Measurements from ENCODE around the gene NUDT13. TPM values are rescaled to one million over a fixed set of nuclear protein-coding genes. Genes with fewer than 3 reads are reported as not detected.
"Not testable (repeated sequence)": the region's sequence is repeated elsewhere in the genome, so short reads cannot be mapped to it uniquely, and the experiment has no call there.

Gene NUDT13
- total and polyA plus RNA-seq, 3 donors from 2014 or later, result 3.0 to 5.9 (median 5.6) TPM

- H3K27ac ChIP-seq, result peak within 1 kb of the TSS; percentile 99
- TF ChIP-seq POLR2A (IDR thresholded peaks at IDR 0.05), result peak; percentile 67
- TF ChIP-seq CTCF (IDR thresholded peaks at IDR 0.05), result peak; percentile 48 to 84 (median 75)
- 0 to 1% methylated on average over 22 to 71 of the region's 75 CpGs for WGBS, 2 donors
- peak; percentile 99 for DNase-seq
- H3K9me3 ChIP-seq, result no peaks in the 10 kb centered on the region
- H3K36me3 ChIP-seq (ENCODE audit: low read depth, missing control alignments), result no peaks in the 10 kb centered on the region
- H3K27me3 ChIP-seq, result no peaks in the 10 kb centered on the region
- intact Hi-C loops (cut with DNase I; ENCODE audit: low total_unique reads), result no loop called here
- H3K4me3 ChIP-seq, result peak within 1 kb of the TSS; percentile 82 to 97
- peaks cover 13% of the 10 kb centered on the region for H3K4me1 ChIP-seq
Observed at GRCh38 chr10:73096449-73097304, 13.6 kb upstream of the NUDT13 start, which contains the start of gene P4HA1. P4HA1 (minus strand) TSS chr10:73096866; CDS start chr10:73074883, 21,983 bp downstream.

- intact Hi-C loops (cut with DNase I; ENCODE audit: low total_unique reads), result no loop called here
- no peaks in the 10 kb centered on the region for H3K9me3 ChIP-seq
- TF ChIP-seq CTCF (IDR thresholded peaks at IDR 0.05), result no peak
- no peak for TF ChIP-seq POLR2A (IDR thresholded peaks at IDR 0.05)
- no peak for DNase-seq
- H3K27me3 ChIP-seq, result no peaks in the 10 kb centered on the region
- peak overlapping the region; percentile 82 to 97 for H3K4me3 ChIP-seq
- peak overlapping the region; percentile 99 for H3K27ac ChIP-seq
- H3K4me1 ChIP-seq, result peaks cover 9% of the 10 kb centered on the region
- H3K36me3 ChIP-seq (ENCODE audit: low read depth, missing control alignments), result no peaks in the 10 kb centered on the region
- WGBS, 2 donors, result 20 to 28% methylated on average over 4 of the region's 4 CpGs
Observed at GRCh38 chr10:73097305-73097670, 13.0 kb upstream of the NUDT13 start.

GRCh38 chr10:73099141-73099540 is 11.1 kb upstream of the NUDT13 start:
- DNase-seq, result no peak
- WGBS, 2 donors, result 84 to 97% methylated on average over 1 of the region's 1 CpG
- no peaks in the 10 kb centered on the region for H3K36me3 ChIP-seq (ENCODE audit: low read depth, missing control alignments)
- intact Hi-C loops (cut with DNase I; ENCODE audit: low total_unique reads), result no loop called here
- H3K27me3 ChIP-seq, result no peaks in the 10 kb centered on the region
- H3K4me3 ChIP-seq, result no peak overlapping the region
- H3K4me1 ChIP-seq, result peaks cover 9% of the 10 kb centered on the region
- H3K27ac ChIP-seq, result no peak overlapping the region
- TF ChIP-seq POLR2A (IDR thresholded peaks at IDR 0.05) (no peak), CTCF (IDR thresholded peaks at IDR 0.05) (no peak)
- no peaks in the 10 kb centered on the region for H3K9me3 ChIP-seq

DNA sequence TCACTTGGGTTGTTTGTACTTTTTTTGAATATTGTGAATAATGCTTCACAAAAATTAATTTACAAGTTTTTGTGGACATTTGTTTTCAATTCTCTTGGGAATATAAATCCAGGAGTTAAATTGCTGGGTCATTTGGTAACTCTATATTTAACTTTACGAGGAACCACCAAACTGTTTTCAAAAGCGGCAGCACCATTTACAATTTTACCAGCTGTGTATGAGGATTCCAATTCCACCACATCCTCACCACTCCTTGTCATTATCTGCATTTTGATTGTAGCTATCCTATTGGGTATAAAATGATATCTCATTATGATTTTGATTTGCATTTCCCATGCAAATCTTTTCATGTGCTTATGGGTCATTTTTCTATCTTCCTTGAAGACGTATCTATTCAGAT is 4.0 kb upstream of the NUDT13 start:
- Histone ChIP-seq H3K4me1 (no peaks in the 10 kb centered on the region), H3K9me3 (no peaks in the 10 kb centered on the region), H3K27me3 (no peaks in the 10 kb centered on the region), H3K36me3 (ENCODE audit: low read depth, missing control alignments) (peaks cover 3% of the 10 kb centered on the region), H3K4me3 (no peak overlapping the region), H3K27ac (no peak overlapping the region)
- DNase-seq, result no peak
- 93 to 94% methylated on average over 3 of the region's 3 CpGs for WGBS, 2 donors
- intact Hi-C loops (cut with DNase I; ENCODE audit: low total_unique reads), result no loop called here
- no peak for TF ChIP-seq POLR2A (IDR thresholded peaks at IDR 0.05)
- no peak for TF ChIP-seq CTCF (IDR thresholded peaks at IDR 0.05)

DNA sequence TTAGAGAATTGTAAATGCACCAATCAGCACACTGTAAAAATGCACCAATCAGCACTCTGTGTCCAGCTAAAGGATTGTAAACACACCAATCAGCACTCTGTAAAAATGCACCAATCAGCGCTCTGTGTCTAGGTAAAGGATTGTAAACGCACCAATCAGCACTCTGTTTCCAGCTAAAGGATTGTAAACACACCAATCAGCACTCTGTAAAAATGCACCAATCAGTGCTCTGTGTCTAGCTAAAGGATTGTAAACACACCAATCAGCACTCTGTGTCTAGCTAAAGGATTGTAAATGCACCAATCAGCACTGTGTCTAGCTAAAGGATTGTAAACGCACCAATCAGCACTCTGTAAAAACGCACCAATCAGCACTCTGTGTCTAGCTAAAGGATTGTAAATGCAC is 1.0 kb upstream of the NUDT13 start:
- intact Hi-C loops (cut with DNase I; ENCODE audit: low total_unique reads); H3K27me3 ChIP-seq: not testable (repeated sequence)
- WGBS, 2 donors, result 83 to 94% methylated on average over 4 of the region's 4 CpGs

GRCh38 chr10:73112032-73112431 is 1.8 kb downstream of the NUDT13 start:
- H3K4me1 ChIP-seq, H3K27ac ChIP-seq: not testable (repeated sequence)

More for the DNA sequence above, 1.0 kb upstream of the NUDT13 start:
- not testable (repeated sequence) for H3K27ac ChIP-seq; H3K4me1 ChIP-seq; H3K36me3 ChIP-seq (ENCODE audit: low read depth, missing control alignments); H3K9me3 ChIP-seq; H3K4me3 ChIP-seq
- DNase-seq, result peak; percentile 27

More at GRCh38 chr10:73112032-73112431, 1.8 kb downstream of the NUDT13 start:
- H3K9me3 ChIP-seq; H3K4me3 ChIP-seq; intact Hi-C loops (cut with DNase I; ENCODE audit: low total_unique reads); H3K36me3 ChIP-seq (ENCODE audit: low read depth, missing control alignments); DNase-seq; H3K27me3 ChIP-seq: not testable (repeated sequence)
- WGBS, 2 donors, result 92 to 95% methylated on average over 13 of the region's 13 CpGs

All from testis (tissue), 3 donors.